SU-DHL-6 (cell line): ENCODE results near the gene AIFM2.

Source experiments
- EZH2phosphoT487 ChIP-seq: fragments of 200-600 bp; sonication (generic), shearing (Covaris generic); conservative IDR thresholded peaks from 2 replicates; pipeline ENCODE4 v1.6.1; 2018; ENCODE audit warnings: mild to moderate bottlenecking, antibody characterized with exemption, low read length, moderate library complexity, mixed read lengths
- TF ChIP-seq, protein P1 (sequence below): fragments of 200-600 bp; sonication (generic); IDR thresholded peaks from one replicate; pipeline ENCODE4 v1.5.1; 2017; ENCODE audit warnings: antibody characterized with exemption, mild to moderate bottlenecking, low read length, moderate library complexity; ENCODE audit not compliant: insufficient read depth, poor library complexity, severe bottlenecking

DNA sequence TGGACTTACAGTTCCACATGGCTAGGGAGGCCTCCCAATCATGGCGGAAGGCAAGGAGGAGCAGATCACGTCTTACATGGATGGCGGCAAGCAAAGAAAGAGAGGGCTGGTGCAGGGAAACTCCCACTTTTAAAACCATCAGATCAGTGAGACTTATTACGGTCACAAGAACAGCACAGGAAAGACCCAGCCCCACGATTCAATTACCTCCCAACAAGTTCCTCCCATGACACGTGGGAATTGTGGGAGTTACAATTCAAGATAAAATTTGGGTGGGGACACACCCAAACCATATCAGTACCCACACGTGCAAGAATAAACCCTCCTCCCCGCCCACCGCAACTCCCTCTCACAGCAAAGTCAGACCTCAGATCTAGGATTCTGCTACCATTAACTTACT lies 4.5 kb upstream of the AIFM2 start:
- TF ChIP-seq, protein P1, sequence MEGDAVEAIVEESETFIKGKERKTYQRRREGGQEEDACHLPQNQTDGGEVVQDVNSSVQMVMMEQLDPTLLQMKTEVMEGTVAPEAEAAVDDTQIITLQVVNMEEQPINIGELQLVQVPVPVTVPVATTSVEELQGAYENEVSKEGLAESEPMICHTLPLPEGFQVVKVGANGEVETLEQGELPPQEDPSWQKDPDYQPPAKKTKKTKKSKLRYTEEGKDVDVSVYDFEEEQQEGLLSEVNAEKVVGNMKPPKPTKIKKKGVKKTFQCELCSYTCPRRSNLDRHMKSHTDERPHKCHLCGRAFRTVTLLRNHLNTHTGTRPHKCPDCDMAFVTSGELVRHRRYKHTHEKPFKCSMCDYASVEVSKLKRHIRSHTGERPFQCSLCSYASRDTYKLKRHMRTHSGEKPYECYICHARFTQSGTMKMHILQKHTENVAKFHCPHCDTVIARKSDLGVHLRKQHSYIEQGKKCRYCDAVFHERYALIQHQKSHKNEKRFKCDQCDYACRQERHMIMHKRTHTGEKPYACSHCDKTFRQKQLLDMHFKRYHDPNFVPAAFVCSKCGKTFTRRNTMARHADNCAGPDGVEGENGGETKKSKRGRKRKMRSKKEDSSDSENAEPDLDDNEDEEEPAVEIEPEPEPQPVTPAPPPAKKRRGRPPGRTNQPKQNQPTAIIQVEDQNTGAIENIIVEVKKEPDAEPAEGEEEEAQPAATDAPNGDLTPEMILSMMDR = no peak
- no peak for TF ChIP-seq EZH2phosphoT487
